GM12865 (cell line): ENCODE measurements around the gene SWAP70.

Source experiments
- DNase-seq: peaks from one replicate; pipeline ENCODE4 v3.0.0; 2010; ENCODE audit warnings: low read depth
- H3K4me3 ChIP-seq: 2 replicates; pipeline ENCODE4 v1.5.1; 2011; ENCODE audit warnings: mild to moderate bottlenecking, low read depth, low read length, control low read depth
- TF ChIP-seq, protein P1 (sequence below): IDR thresholded peaks from 2 replicates; pipeline ENCODE4 v1.5.1; 2011; ENCODE audit warnings: low read length, control low read depth, low read depth, inconsistent platforms; ENCODE audit not compliant: insufficient read depth; ENCODE audit errors: missing control alignments

SWAP70 gene

DNA sequence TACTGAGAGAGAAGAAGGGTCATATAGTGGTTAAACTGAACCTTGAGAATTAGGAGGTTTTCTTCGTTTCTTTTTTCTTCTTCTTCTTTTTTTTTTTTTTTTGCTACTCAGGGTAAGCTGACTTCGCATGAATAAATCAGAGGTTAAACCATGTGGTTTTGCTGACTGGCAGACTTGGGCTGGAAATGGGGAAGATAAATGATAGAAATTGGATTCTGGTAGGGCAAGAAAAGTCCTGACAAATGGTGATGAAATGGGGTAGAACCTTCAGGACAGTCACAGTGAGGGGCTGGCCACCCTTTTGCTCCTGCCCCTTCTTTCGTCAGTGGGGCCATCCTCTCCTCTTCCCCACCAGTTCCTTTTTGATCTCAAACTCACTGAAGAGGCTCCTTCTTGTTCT, 1.6 kb upstream of the SWAP70 start:
- TF ChIP-seq, protein P1, sequence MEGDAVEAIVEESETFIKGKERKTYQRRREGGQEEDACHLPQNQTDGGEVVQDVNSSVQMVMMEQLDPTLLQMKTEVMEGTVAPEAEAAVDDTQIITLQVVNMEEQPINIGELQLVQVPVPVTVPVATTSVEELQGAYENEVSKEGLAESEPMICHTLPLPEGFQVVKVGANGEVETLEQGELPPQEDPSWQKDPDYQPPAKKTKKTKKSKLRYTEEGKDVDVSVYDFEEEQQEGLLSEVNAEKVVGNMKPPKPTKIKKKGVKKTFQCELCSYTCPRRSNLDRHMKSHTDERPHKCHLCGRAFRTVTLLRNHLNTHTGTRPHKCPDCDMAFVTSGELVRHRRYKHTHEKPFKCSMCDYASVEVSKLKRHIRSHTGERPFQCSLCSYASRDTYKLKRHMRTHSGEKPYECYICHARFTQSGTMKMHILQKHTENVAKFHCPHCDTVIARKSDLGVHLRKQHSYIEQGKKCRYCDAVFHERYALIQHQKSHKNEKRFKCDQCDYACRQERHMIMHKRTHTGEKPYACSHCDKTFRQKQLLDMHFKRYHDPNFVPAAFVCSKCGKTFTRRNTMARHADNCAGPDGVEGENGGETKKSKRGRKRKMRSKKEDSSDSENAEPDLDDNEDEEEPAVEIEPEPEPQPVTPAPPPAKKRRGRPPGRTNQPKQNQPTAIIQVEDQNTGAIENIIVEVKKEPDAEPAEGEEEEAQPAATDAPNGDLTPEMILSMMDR: no peak
- peak overlapping the region; percentile 64 for H3K4me3 ChIP-seq
- DNase-seq: peak; percentile 44

DNA sequence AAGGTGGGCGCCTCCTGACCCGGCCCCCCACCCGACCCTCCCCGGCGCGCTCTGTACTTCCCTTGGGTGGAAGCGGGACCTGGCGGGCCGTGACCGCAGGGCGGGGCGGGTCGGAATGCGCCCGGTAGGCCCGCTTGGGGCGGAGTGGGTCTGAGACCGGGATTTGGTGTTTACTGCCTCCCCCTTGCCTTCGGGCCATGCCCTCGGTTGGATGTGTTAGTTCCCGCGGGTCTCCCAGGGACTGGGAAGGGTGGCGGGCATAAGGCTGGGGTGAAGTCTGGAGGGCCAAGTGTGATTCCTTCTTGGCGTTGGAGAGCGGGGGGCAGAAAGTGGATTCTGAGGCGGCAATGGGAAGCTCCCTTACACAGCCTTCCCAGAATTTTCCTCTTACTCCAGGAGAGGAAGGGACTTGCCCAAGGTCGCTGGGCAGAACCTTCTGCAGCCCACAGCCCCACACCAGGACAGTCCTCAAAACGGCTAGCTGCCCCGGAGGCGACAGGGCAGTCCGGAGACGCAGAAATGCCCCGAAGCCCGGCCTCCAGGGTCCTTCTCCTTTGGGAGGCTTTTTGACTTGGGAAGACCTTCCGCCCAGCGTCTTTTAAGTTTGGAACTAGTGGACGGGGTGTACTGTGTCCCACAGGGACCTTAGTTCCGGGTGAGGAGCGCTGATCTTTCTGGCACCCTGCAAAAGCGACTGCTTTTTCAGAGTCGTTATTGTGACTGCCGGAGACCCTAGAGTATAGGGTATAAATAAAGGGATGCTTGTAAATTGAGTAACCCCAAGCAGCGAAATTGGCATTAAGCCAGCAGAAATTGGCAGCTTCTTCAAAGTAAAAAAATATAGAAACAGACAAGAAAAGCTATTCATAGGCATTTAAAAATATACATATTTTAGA, 647 bp downstream of the SWAP70 start:
- TF ChIP-seq, protein P1: no peak
- DNase-seq: peak; percentile 69
- H3K4me3 ChIP-seq: peak overlapping the region; percentile 64

DNA sequence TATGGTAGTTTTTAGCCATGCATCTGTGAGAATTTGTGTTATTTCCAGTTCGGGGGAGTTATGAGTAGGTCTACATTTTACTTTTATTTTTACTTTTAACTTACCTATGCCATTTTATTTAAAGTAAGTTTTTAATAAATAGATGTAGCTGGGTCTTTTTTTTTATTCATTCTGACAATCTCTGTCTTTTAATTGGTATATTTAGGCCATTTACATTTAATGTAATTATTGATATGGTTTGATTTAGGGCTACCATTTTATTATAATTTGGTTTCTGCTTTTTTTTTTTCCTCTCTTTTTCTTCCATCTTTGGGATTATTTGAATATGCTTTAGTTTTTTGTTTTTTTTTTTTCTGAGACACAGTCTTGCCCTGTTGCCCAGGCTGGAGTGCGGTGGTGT, 1.9 kb downstream of the SWAP70 start:
- H3K4me3 ChIP-seq: peak overlapping the region; percentile 64
- no peak for DNase-seq
- TF ChIP-seq, protein P1: no peak

DNA sequence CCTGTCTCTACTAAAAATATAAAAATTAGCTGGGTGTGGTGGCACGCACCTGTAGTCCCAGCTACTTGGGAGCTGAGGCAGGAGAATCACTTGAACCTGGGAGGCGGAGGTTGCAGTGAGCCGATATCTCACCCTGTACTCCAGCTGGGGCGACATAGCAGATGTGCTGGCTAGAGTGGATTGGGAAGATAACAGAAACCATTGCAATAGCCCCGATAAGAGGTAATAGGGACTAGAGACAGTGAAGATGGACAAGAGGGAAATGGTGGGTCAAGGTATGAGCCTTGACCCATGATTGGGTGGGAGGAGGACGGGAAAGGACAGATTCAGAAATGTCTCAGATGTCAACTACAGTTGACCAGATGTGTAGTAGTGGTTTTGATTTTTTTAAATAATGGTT, 6.1 kb downstream of the SWAP70 start:
- no peak for DNase-seq
- TF ChIP-seq, protein P1: no peak
- peak overlapping the region; percentile 27 for H3K4me3 ChIP-seq

DNA sequence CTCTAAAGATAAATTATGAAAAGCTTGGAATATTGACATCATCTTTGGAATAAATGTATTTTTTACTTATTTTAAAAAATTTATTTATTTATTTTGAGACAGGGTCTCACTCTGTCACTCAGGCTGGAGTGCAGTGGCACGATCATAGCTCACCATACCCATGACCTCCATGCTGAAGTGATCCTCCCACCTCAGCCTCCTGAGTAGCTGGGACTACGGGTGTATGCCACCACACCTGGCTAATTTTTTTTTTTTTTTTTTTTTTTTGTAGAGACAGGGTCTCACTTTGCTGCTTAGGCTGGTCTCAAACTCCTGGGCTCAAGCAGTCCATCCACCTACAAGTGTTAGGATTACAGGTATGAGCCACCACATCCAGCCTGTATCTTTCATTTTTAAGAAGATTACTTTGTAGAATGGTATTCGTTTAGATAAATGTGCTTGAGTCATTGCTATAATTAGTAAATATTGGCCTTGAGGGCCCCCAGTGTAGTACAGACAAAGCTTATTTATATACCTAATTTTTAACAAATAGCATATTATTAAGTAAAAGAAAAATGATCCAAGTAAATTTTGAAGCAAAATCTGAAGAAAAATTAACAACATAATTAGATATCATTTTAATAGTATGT, 8.5 kb downstream of the SWAP70 start:
- DNase-seq: no peak
- TF ChIP-seq, protein P1: no peak
- H3K4me3 ChIP-seq: no peak overlapping the region

DNA sequence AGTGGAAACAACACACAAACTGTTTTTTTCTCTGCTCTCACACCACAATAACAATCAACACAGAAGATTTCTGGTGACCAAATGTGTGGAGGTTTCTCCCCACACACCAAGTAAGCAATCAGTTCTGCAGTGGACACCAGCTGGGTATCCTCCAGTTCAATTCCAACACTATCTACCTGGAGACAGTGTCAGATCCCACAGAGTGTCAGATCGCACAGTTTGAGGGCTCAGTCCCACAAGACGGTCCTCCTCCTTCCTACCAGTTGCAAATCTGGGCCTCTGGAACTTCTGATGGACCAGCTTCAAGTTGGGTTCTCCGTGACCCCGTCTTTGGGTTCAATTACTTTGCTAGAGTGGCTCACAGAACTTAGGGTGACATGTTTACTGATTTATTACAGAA, 9.0 kb downstream of the SWAP70 start:
- DNase-seq: no peak
- TF ChIP-seq, protein P1: no peak
- no peak overlapping the region for H3K4me3 ChIP-seq
